IMR-90 (cell line): ENCODE measurements around the gene PLPP4. TPM values are rescaled to one million over a fixed set of nuclear protein-coding genes. Genes with fewer than 3 reads are reported as not detected.

ENCODE experiments used
- ATAC-seq: fragments of 200-7000 bp; cut with Tn5 transposase; 2 replicates; pipeline ENCODE4 v1.9.1; 2020; ENCODE audit warnings: low read depth, mild to moderate bottlenecking, moderate library complexity
- BruUV-seq: library from RNA; stranded (reverse); fragments of 400-500 nt; replicated peaks from 2 replicates; lab custom pipeline; 2021; lab: Mats Ljungman, UMichigan
- CTCF ChIA-PET: fragments of 300-600 bp; formaldehyde crosslinking; extraction: SDS; loops from one replicate; lab custom pipeline; 2021; ENCODE audit warnings: antibody characterized with exemption; lab: Yijun Ruan, JAX
- POLR2A ChIA-PET: fragments of 300-600 bp; sonication (Branson Sonifier 250); formaldehyde crosslinking; loops from one replicate; lab custom pipeline; 2022; ENCODE audit warnings: antibody characterized with exemption; ENCODE audit not compliant: unreplicated experiment; lab: Charles Lee
- DNase-seq: peaks from one replicate; pipeline ENCODE4 v3.0.0; 2013
- H2AFZ ChIP-seq: replicated peaks from 2 replicates; pipeline ENCODE3; 2013; ENCODE audit warnings: low read length, mild to moderate bottlenecking; ENCODE audit not compliant: poor library complexity
- H2AK5ac ChIP-seq: 2 replicates; pipeline ENCODE4 v1.6.1; 2013; ENCODE audit warnings: low read depth, low read length, inconsistent platforms
- H2AK9ac ChIP-seq: replicated peaks from 2 replicates; pipeline ENCODE3; 2013; ENCODE audit warnings: mild to moderate bottlenecking, low read depth, low read length, moderate library complexity; ENCODE audit not compliant: poor library complexity
- H2BK120ac ChIP-seq: 2 replicates; pipeline ENCODE4 v1.6.1; 2013; ENCODE audit warnings: low read depth, low read length, inconsistent platforms
- H2BK15ac ChIP-seq: 3 replicates; pipeline ENCODE4 v1.6.1; 2013; ENCODE audit warnings: low read depth, low read length, inconsistent platforms
- H2BK20ac ChIP-seq: 2 replicates; pipeline ENCODE4 v1.6.1; 2013; ENCODE audit warnings: low read depth, mild to moderate bottlenecking, inconsistent platforms, low read length, moderate library complexity
- H2BK5ac ChIP-seq: 2 replicates; pipeline ENCODE4 v1.6.1; 2013; ENCODE audit warnings: mild to moderate bottlenecking, low read depth, low read length, inconsistent platforms; ENCODE audit not compliant: poor library complexity, severe bottlenecking
- H3K14ac ChIP-seq: replicated peaks from 2 replicates; pipeline ENCODE4 v1.6.1; 2013; ENCODE audit warnings: low read depth, low read length, inconsistent platforms
- H3K18ac ChIP-seq: 2 replicates; pipeline ENCODE4 v1.6.1; 2013; ENCODE audit warnings: low read depth, low read length, control low read depth
- H3K23ac ChIP-seq: 2 replicates; pipeline ENCODE4 v1.6.1; 2013; ENCODE audit warnings: low read depth, low read length, inconsistent platforms
- H3K27ac ChIP-seq: 2 replicates; pipeline ENCODE4 v1.5.1; 2013; ENCODE audit warnings: mild to moderate bottlenecking, control low read depth, low read length; ENCODE audit not compliant: insufficient read depth
- H3K27me3 ChIP-seq: 2 replicates; pipeline ENCODE4 v1.6.1; 2013; ENCODE audit warnings: low read length; ENCODE audit not compliant: control insufficient read depth, insufficient read depth
- H3K36me3 ChIP-seq: 2 replicates; pipeline ENCODE4 v1.6.1; 2013; ENCODE audit warnings: low read length, mixed read lengths; ENCODE audit not compliant: control insufficient read depth, insufficient read depth
- H3K4ac ChIP-seq: 2 replicates; pipeline ENCODE4 v1.6.1; 2013; ENCODE audit warnings: low read depth, low read length, inconsistent platforms
- H3K4me1 ChIP-seq: 2 replicates; pipeline ENCODE4 v1.6.1; 2013; ENCODE audit warnings: low read length, mixed read lengths; ENCODE audit not compliant: control insufficient read depth, insufficient read depth
- H3K4me2 ChIP-seq: 2 replicates; pipeline ENCODE4 v1.6.1; 2013; ENCODE audit warnings: low read depth, mild to moderate bottlenecking, control low read depth, low read length, moderate library complexity
- H3K4me3 ChIP-seq: 2 replicates; pipeline ENCODE4 v1.5.1; 2013; ENCODE audit warnings: low read depth, mild to moderate bottlenecking, control low read depth, low read length, moderate library complexity; ENCODE audit not compliant: insufficient read depth
- H3K56ac ChIP-seq: 2 replicates; pipeline ENCODE4 v1.6.1; 2013; ENCODE audit warnings: low read length, inconsistent platforms; ENCODE audit not compliant: insufficient read depth; ENCODE audit errors: extremely low read depth
- H3K79me1 ChIP-seq, 2 experiments: 2 replicates each; pipeline ENCODE4 v1.6.1; 2013; ENCODE audit warnings: low read length in 2 of 2, inconsistent platforms in 1 of 2, low read depth in 1 of 2
- H3K9ac ChIP-seq: 2 replicates; pipeline ENCODE4 v1.6.1; 2013; ENCODE audit warnings: low read depth, low read length, control low read depth
- H3K9me1 ChIP-seq: 2 replicates; pipeline ENCODE4 v1.6.1; 2013; ENCODE audit warnings: low read length, inconsistent platforms; ENCODE audit not compliant: insufficient read depth
- H3K9me3 ChIP-seq: 2 replicates; pipeline ENCODE4 v1.6.1; 2013; ENCODE audit warnings: low read length; ENCODE audit not compliant: control insufficient read depth, insufficient read depth
- H4K20me1 ChIP-seq: 2 replicates; pipeline ENCODE4 v1.6.1; 2013; ENCODE audit warnings: low read length, inconsistent platforms; ENCODE audit not compliant: insufficient read depth
- H4K5ac ChIP-seq: 2 replicates; pipeline ENCODE4 v1.6.1; 2013; ENCODE audit warnings: mild to moderate bottlenecking, low read depth, low read length, control low read depth
- H4K8ac ChIP-seq, 2 experiments: 2 replicates each; pipeline ENCODE4 v1.6.1; 2013; ENCODE audit warnings: low read depth in 2 of 2, low read length in 2 of 2, control low read depth in 1 of 2, inconsistent platforms in 1 of 2
- H4K91ac ChIP-seq: 2 replicates; pipeline ENCODE4 v1.6.1; 2013; ENCODE audit warnings: low read depth, low read length, inconsistent platforms; ENCODE audit not compliant: insufficient read depth
- CEBPB ChIP-seq: IDR thresholded peaks from 2 replicates; pipeline ENCODE4 v1.6.1; 2012; ENCODE audit warnings: low read depth, low read length, improper control_type of control experiment
- FOS ChIP-seq: fragments of 150-350 bp; IDR thresholded peaks from 2 replicates; pipeline ENCODE4 v1.6.1; 2016; ENCODE audit warnings: low read depth, low read length
- MAFK ChIP-seq: IDR thresholded peaks from 2 replicates; pipeline ENCODE4 v1.6.1; 2012; ENCODE audit warnings: low read depth, low read length, improper control_type of control experiment
- MAZ ChIP-seq: IDR thresholded peaks from 2 replicates; pipeline ENCODE4 v1.6.1; 2012; ENCODE audit warnings: low read depth, mild to moderate bottlenecking, low read length, improper control_type of control experiment, moderate library complexity, borderline replicate concordance
- NFE2L2 ChIP-seq: fragments of 150-350 bp; IDR thresholded peaks from 2 replicates; pipeline ENCODE4 v1.6.1; 2016; ENCODE audit warnings: low read depth, mild to moderate bottlenecking, low read length
- POLR2A ChIP-seq: IDR thresholded peaks from 2 replicates; pipeline ENCODE4 v1.6.1; 2012; ENCODE audit warnings: mild to moderate bottlenecking, low read depth, low read length
- RCOR1 ChIP-seq: IDR thresholded peaks from 2 replicates; pipeline ENCODE4 v1.6.1; 2012; ENCODE audit warnings: mild to moderate bottlenecking, low read length, improper control_type of control experiment; ENCODE audit not compliant: insufficient replicate concordance
- WGBS, 2 experiments: methylation state at CpG; one replicate each; pipeline versions ENCODE4 v1.1.5 to v1.1.7; 2013; ENCODE audit warnings: missing lambda C conversion rate in 2 of 2; ENCODE audit not compliant: insufficient read length in 1 of 2; ENCODE audit errors: extremely low coverage in 2 of 2; 5-methylcytosine and 5-hydroxymethylcytosine counted together
- dilution Hi-C: fragments of 300-500 bp; cut with HindIII; formaldehyde crosslinking; loops from one replicate; pipeline ENCODE4 v1.14.3; 2018; ENCODE audit warnings: low sequenced_read_pairs; ENCODE audit not compliant: unreplicated experiment
- in situ Hi-C: fragments of 300-500 bp; cut with MboI; formaldehyde crosslinking; loops from 3 replicates; pipeline ENCODE4 v1.14.3; 2019; ENCODE audit warnings: low sequenced_read_pairs, inconsistent platforms, mixed read lengths
- intact Hi-C: fragments of 100-400 bp; cut with micrococcal nuclease; formaldehyde crosslinking; loops from 2 replicates; pipeline ENCODE4 v1.10.0; 2022
- polyA plus RNA-seq, 3 experiments: library from polyadenylated mRNA; depleted of rRNA; stranded (reverse); fragments of >200 nt; gene quantifications; 2 replicates each; pipeline ENCODE4 v1.2.3, GENCODE V29; 2012; ENCODE audit warnings: low replicate concordance in 1 of 3
- total RNA-seq: library from RNA; depleted of rRNA; stranded (reverse); fragments of >200 nt; gene quantifications from 2 replicates; pipeline ENCODE4 v1.2.3, GENCODE V29; 2012
- TF ChIP-seq, protein P1 (sequence below): fragments of 150-350 bp; IDR thresholded peaks from 2 replicates; pipeline ENCODE4 v1.6.1; 2016; ENCODE audit warnings: low read depth, mild to moderate bottlenecking, low read length, moderate library complexity, borderline replicate concordance
- TF ChIP-seq, protein P2 (sequence below): conservative IDR thresholded peaks from 2 replicates; pipeline ENCODE4 v1.5.1; 2012; ENCODE audit warnings: mild to moderate bottlenecking, low read depth, low read length, improper control_type of control experiment
- TF ChIP-seq, protein P3 (sequence below): fragments of 150-350 bp; IDR thresholded peaks from 2 replicates; pipeline ENCODE4 v1.6.1; 2017; ENCODE audit warnings: mild to moderate bottlenecking, antibody characterized with exemption, low read length, low read depth

The PLPP4 gene
- total and polyA plus RNA-seq, 2 of the 4 experiments (the other 2 are of a cell fraction): 0.18 to 0.60 TPM

DNA sequence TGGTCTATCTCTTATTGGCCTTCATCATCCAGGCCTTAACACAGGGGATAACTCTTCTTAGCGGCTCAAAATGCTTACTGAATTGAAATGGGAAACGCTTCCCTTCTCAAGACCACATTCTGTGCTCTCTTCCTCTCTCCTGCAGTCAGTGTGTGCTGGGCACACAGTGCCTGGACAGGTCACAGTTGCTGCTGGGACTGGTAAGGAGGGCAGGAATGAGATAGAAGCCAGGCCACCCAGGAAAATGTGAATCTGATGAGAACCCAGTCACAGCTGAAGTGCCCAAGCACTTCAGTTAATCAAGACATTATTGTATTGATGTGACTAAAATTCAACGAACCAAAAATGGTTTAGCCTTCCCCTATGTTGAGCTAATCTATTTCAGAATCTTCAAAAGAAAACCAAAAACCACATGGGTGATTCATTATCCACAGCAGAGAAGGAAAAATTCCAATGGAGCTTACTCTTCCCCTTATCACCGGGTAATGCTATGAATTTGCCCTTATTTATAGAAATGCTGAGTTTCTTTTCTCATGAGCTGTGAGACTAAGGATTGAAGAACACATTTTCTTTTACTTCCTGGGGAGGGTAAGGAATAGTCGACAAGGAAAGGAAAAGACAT, 41.2 kb upstream of the PLPP4 start:
- Histone ChIP-seq H2AK9ac (no peak overlapping the region), H2BK20ac (no peak overlapping the region), H3K9ac (no peak overlapping the region), H3K79me1 (no peaks in the 10 kb centered on the region), H2AK5ac (no peak overlapping the region), H2BK120ac (no peak overlapping the region), H3K4me3 (no peak overlapping the region), H3K4me2 (no peak overlapping the region), H3K9me1 (no peaks in the 10 kb centered on the region), H3K9me3 (peaks cover 18% of the 10 kb centered on the region), H3K27me3 (no peaks in the 10 kb centered on the region), H2AFZ (no peak overlapping the region), H4K20me1 (no peaks in the 10 kb centered on the region), H3K4ac (no peak overlapping the region), H3K36me3 (no peaks in the 10 kb centered on the region), H3K23ac (no peak overlapping the region), H2BK15ac (no peak overlapping the region), H3K27ac (no peak overlapping the region), H3K18ac (no peak overlapping the region), H2BK5ac (no peak overlapping the region), H3K4me1 (no peaks in the 10 kb centered on the region), H4K91ac (no peak overlapping the region), H3K56ac (no peak overlapping the region), H3K14ac (no peak overlapping the region), H4K5ac (no peak overlapping the region), H4K8ac (no peak overlapping the region)
- DNase-seq: peak; percentile 38
- 29% methylated on average over 1 of the region's 5 CpGs; no CpG with 5 or more reads in 1 of the 2 experiments for whole genome bisulfite sequencing, 2 experiments
- no peak for ATAC-seq
- BruUV-seq: no TSS peak
- TF ChIP-seq, protein P1, sequence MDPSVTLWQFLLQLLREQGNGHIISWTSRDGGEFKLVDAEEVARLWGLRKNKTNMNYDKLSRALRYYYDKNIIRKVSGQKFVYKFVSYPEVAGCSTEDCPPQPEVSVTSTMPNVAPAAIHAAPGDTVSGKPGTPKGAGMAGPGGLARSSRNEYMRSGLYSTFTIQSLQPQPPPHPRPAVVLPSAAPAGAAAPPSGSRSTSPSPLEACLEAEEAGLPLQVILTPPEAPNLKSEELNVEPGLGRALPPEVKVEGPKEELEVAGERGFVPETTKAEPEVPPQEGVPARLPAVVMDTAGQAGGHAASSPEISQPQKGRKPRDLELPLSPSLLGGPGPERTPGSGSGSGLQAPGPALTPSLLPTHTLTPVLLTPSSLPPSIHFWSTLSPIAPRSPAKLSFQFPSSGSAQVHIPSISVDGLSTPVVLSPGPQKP: no peak
- no peak for TF ChIP-seq CEBPB
- TF ChIP-seq, protein P2, sequence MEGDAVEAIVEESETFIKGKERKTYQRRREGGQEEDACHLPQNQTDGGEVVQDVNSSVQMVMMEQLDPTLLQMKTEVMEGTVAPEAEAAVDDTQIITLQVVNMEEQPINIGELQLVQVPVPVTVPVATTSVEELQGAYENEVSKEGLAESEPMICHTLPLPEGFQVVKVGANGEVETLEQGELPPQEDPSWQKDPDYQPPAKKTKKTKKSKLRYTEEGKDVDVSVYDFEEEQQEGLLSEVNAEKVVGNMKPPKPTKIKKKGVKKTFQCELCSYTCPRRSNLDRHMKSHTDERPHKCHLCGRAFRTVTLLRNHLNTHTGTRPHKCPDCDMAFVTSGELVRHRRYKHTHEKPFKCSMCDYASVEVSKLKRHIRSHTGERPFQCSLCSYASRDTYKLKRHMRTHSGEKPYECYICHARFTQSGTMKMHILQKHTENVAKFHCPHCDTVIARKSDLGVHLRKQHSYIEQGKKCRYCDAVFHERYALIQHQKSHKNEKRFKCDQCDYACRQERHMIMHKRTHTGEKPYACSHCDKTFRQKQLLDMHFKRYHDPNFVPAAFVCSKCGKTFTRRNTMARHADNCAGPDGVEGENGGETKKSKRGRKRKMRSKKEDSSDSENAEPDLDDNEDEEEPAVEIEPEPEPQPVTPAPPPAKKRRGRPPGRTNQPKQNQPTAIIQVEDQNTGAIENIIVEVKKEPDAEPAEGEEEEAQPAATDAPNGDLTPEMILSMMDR: no peak
- no peak for TF ChIP-seq NFE2L2
- TF ChIP-seq FOS: no peak
- no peak for TF ChIP-seq POLR2A
- no peak for TF ChIP-seq RCOR1
- no peak for TF ChIP-seq MAZ
- TF ChIP-seq MAFK: no peak
- TF ChIP-seq, protein P3, sequence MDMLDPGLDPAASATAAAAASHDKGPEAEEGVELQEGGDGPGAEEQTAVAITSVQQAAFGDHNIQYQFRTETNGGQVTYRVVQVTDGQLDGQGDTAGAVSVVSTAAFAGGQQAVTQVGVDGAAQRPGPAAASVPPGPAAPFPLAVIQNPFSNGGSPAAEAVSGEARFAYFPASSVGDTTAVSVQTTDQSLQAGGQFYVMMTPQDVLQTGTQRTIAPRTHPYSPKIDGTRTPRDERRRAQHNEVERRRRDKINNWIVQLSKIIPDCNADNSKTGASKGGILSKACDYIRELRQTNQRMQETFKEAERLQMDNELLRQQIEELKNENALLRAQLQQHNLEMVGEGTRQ: no peak
- ChIA-PET POLR2A (interaction anchor here (0.5 kb wide), 1 partner anchor 110 kb away, joined by 4 read pairs; no protein-coding TSS in a partner anchor), CTCF (interaction anchor here (0.6 to 1.0 kb wide), 2 partner anchors 9 to 332 kb away, joined by 3 read pairs; no protein-coding TSS in a partner anchor)
- in situ Hi-C loops: no loop called here
- dilution Hi-C loops: no loop called here
- intact Hi-C loops: no loop called here
